Lower leg skin (tissue), 3 donors: ENCODE data around the gene PLEKHA8.

ENCODE experiments used
- CTCF ChIP-seq, 3 donors: fragments of 450-650 bp; IDR thresholded peaks; one replicate each; pipeline ENCODE4 v1.5.1; 2016; ENCODE audit warnings: antibody characterized with exemption in 3 of 3, mild to moderate bottlenecking in 3 of 3, moderate library complexity in 2 of 3
- POLR2A ChIP-seq, 2 donors: fragments of 450-650 bp; IDR thresholded peaks; one replicate each; pipeline ENCODE4 v1.6.1; 2016 to 2017; ENCODE audit warnings: antibody characterized with exemption in 2 of 2, mild to moderate bottlenecking in 1 of 2, moderate library complexity in 1 of 2

- no peak for TF ChIP-seq POLR2A (IDR thresholded peaks at IDR 0.05)
- TF ChIP-seq CTCF (IDR thresholded peaks at IDR 0.05): no peak
Measured at GRCh38 chr7:30102281-30102680, 74.1 kb downstream of the PLEKHA8 start.
